ENCODE data around the gene CFAP300. TPM values are rescaled to one million over a fixed set of nuclear protein-coding genes. Genes with fewer than 3 reads are reported as not detected.

Gene CFAP300
- total RNA-seq, 2 experiments from 2014 or later, result not detected

GRCh38 chr11:102119997-102120396 is 72.8 kb downstream of the CFAP300 start:
- Mint-ChIP-seq H3K4me3 (no peak overlapping the region), H3K36me3 (ENCODE audit: low read depth) (no peaks in the 10 kb centered on the region), H3K27ac (no peak overlapping the region), H3K9me3 (no peaks in the 10 kb centered on the region), H3K4me1 (peaks cover 2% of the 10 kb centered on the region), H3K27me3 (peaks cover 30% of the 10 kb centered on the region)
- DNase-seq, result no peak
- POLR2A ChIA-PET, result no interaction called here
- CTCF ChIA-PET, result no interaction called here

- POLR2A ChIA-PET, result no interaction called here
- peaks cover 2% of the 10 kb centered on the region for H3K4me1 Mint-ChIP-seq
- no peak for DNase-seq
- H3K4me3 Mint-ChIP-seq, result no peak overlapping the region
- no peaks in the 10 kb centered on the region for H3K9me3 Mint-ChIP-seq
- peaks cover 26% of the 10 kb centered on the region for H3K27me3 Mint-ChIP-seq
- no peak overlapping the region for H3K27ac Mint-ChIP-seq
- CTCF ChIA-PET, result no interaction called here
- H3K36me3 Mint-ChIP-seq (ENCODE audit: low read depth), result no peaks in the 10 kb centered on the region
Measured at GRCh38 chr11:102120437-102120973, 73.3 kb downstream of the CFAP300 start.

GRCh38 chr11:102121329-102121728 is 74.1 kb downstream of the CFAP300 start:
- no peaks in the 10 kb centered on the region for H3K9me3 Mint-ChIP-seq
- CTCF ChIA-PET, result no interaction called here
- no peak overlapping the region for H3K27ac Mint-ChIP-seq
- peaks cover 2% of the 10 kb centered on the region for H3K4me1 Mint-ChIP-seq
- POLR2A ChIA-PET, result no interaction called here
- no peaks in the 10 kb centered on the region for H3K36me3 Mint-ChIP-seq (ENCODE audit: low read depth)
- H3K27me3 Mint-ChIP-seq, result peaks cover 22% of the 10 kb centered on the region
- no peak for DNase-seq
- H3K4me3 Mint-ChIP-seq, result no peak overlapping the region

Other genes starting within 250 kb of the CFAP300 start
- 1 to 10 TPM in 1 of 2 experiments, under 1 TPM in 1; 0.45 to 1.0 TPM for gene CEP126, start 132.4 kb upstream of the CFAP300 start, total RNA-seq
- gene ANGPTL5, start 130.9 kb upstream of the CFAP300 start, total RNA-seq, result not detected
- gene YAP1, start 63.0 kb downstream of the CFAP300 start, total RNA-seq, result under 1 TPM; 0.18 to 0.28 TPM

All from activated CD4-positive, alpha-beta memory T cell treated with anti-CD3 and anti-CD28 coated beads, Interleukin-2, amount 10 ng/mL, durations not matched to agents 7 days and 5 days (primary cell).